ENCODE measurements around the gene CLSTN2. TPM values are rescaled to one million over a fixed set of nuclear protein-coding genes. Genes with fewer than 3 reads are reported as not detected.

CLSTN2 gene
- total RNA-seq, 4 donors from 2014 or later, result 2.7 to 5.0 (median 3.1) TPM

- TF ChIP-seq POLR2A (IDR thresholded peaks at IDR 0.05) (no peak), CTCF (IDR thresholded peaks at IDR 0.05) (no peak)
- no peaks in the 10 kb centered on the region for H3K9me3 ChIP-seq
- H3K36me3 ChIP-seq, result no peaks in the 10 kb centered on the region
These were observed 511.7 kb downstream of the CLSTN2 start for GRCh38 chr3:140446734-140447133.

DNA sequence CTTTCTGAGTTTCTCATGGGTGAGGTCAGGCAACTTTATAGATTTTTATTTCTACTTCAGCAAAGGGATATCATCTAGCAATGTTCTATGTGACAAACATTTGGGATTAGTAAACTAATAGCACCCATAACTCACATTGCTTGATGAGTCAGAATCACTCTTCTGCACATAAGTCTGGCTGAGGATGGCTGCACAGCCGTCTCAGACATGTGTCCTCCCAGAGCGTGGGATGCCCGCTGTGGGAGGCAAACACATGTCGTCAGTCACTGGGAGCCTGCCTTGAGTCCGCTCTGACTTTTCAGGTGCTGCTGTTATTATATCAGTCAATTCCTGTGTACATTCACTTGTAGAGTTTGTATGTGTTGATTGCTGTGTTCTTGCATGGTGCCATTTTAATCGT is 512.2 kb downstream of the CLSTN2 start:
- Histone ChIP-seq H3K9me3 (no peaks in the 10 kb centered on the region), H3K4me3 (no peak overlapping the region), H3K27ac (no peak overlapping the region), H3K27me3 (no peaks in the 10 kb centered on the region), H3K36me3 (no peaks in the 10 kb centered on the region), H3K4me1 (no peaks in the 10 kb centered on the region)
- no peak for DNase-seq
- no peak for TF ChIP-seq CTCF (IDR thresholded peaks at IDR 0.05)
- TF ChIP-seq POLR2A (IDR thresholded peaks at IDR 0.05), result no peak

More at GRCh38 chr3:140446734-140447133, 511.7 kb downstream of the CLSTN2 start:
- Histone ChIP-seq H3K4me3 (no peak overlapping the region), H3K27ac (no peak overlapping the region), H3K4me1 (no peaks in the 10 kb centered on the region), H3K27me3 (no peaks in the 10 kb centered on the region)
- DNase-seq, result no peak

DNA sequence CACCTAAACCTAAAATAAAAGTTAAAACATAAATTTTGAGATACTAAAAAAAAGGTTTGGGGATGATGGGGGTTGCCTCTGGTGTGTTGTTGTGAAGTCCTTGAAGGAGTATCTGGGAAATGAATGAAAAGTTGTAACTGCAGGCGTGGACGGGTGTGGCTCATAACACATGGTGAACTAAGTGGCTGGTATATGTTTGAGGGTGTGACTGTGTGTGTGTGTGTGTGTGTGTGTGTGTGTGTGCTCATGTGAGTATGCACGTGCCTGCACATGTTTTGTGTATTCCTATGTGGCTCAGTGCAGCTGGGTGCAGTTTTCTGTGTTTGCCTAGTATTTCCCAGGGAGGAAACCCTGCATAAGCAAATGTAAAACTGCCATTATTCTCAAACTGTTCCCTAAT is 513.0 kb downstream of the CLSTN2 start:
- H3K27me3 ChIP-seq, result no peaks in the 10 kb centered on the region
- no peak overlapping the region for H3K4me3 ChIP-seq
- no peaks in the 10 kb centered on the region for H3K4me1 ChIP-seq
- TF ChIP-seq POLR2A (IDR thresholded peaks at IDR 0.05) (no peak), CTCF (IDR thresholded peaks at IDR 0.05) (no peak)
- H3K36me3 ChIP-seq, result no peaks in the 10 kb centered on the region
- DNase-seq, result no peak
- no peak overlapping the region for H3K27ac ChIP-seq
- H3K9me3 ChIP-seq, result no peaks in the 10 kb centered on the region

DNA sequence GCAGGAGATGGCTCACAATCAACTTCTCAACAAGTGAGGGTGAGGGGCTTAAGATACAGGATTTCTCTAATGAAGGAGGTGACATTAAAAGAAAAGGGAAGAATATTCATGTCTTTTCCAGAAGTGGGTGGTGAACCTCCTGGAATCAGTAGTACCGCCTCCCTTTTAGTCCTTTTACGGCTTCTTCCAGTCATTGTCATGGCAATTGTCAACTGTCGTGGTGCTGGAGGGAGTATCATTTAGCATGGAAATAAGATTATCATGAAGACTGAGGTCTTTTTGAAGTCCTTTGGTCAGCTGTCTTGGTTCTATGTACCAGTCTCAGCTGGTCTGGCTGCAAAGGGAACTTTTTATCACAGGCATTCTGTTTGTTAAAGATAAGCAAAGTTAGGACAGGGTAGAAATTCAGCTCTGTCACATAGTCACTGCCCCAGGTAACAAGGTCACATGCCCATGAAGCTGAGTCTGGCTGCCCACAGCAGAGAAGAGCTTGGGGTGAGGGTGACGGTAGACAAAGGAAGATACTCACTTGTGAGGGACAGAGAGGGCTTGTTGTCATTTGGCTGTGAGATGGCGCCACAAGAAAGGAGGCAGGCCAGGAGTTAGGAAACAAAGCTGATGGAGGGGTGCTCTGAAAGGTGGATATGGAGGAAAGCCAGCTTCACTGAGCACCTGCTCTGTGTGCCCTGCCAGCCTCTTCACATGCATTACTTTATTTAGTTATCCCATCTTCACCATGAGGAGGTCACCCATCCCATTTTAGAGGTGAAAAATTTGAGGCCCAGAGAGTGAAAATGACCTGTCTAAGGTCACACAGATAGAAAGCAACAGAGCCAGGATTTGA is 514.6 kb downstream of the CLSTN2 start:
- DNase-seq, result no peak
- H3K9me3 ChIP-seq, result no peaks in the 10 kb centered on the region
- no peak overlapping the region for H3K4me3 ChIP-seq
- no peak for TF ChIP-seq POLR2A (IDR thresholded peaks at IDR 0.05)
- no peak for TF ChIP-seq CTCF (IDR thresholded peaks at IDR 0.05)
- no peaks in the 10 kb centered on the region for H3K36me3 ChIP-seq
- H3K4me1 ChIP-seq, result no peaks in the 10 kb centered on the region
- no peaks in the 10 kb centered on the region for H3K27me3 ChIP-seq
- no peak overlapping the region for H3K27ac ChIP-seq

DNA sequence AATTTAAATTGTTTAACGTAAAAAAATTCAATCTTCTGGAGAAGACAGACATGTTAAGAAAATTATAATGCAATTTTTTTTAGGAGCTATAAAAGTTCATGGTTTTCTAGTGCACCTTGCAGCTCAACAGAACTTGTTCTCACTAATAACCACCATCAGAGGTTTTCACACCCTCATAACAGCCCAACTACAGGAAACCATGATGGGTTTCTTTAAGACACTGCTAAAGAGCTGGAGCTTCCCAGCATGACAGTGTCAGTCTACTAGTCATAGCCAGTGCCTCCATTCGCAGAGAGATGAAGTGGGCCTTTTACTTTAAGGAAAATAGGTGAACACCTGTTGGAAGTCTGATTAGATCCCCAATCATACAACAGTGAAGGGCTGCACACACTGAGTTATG is 518.8 kb downstream of the CLSTN2 start:
- H3K27me3 ChIP-seq, result no peaks in the 10 kb centered on the region
- no peak overlapping the region for H3K27ac ChIP-seq
- H3K4me1 ChIP-seq, result no peaks in the 10 kb centered on the region
- no peaks in the 10 kb centered on the region for H3K9me3 ChIP-seq
- no peak overlapping the region for H3K4me3 ChIP-seq
- no peaks in the 10 kb centered on the region for H3K36me3 ChIP-seq
- no peak for DNase-seq
- TF ChIP-seq CTCF (IDR thresholded peaks at IDR 0.05), result no peak
- no peak for TF ChIP-seq POLR2A (IDR thresholded peaks at IDR 0.05)
